Mesothelial cell of epicardium (in vitro differentiated cells): ENCODE data around the gene TMEM131L. TPM values are rescaled to one million over a fixed set of nuclear protein-coding genes. Genes with fewer than 3 reads are reported as not detected.
A peak's percentile ranks its signal among the peaks of the same experiment; 100 is the strongest.

Experiments
- DNase-seq, 2 experiments: peaks; one replicate each; pipeline ENCODE4 v3.0.0; 2021; ENCODE audit warnings: low spot score in 2 of 2; ENCODE audit not compliant: unreplicated experiment in 2 of 2
- H3K27ac Mint-ChIP-seq: 2 replicates; pipeline ENCODE4 v1.8.0; 2021; ENCODE audit warnings: mixed read lengths
- H3K27me3 Mint-ChIP-seq: 2 replicates; pipeline ENCODE4 v1.8.0; 2021; ENCODE audit warnings: low read depth, mixed read lengths
- H3K36me3 Mint-ChIP-seq: 2 replicates; pipeline ENCODE4 v1.8.0; 2021; ENCODE audit warnings: mixed read lengths
- H3K4me1 Mint-ChIP-seq: 2 replicates; pipeline ENCODE4 v1.8.0; 2021; ENCODE audit warnings: mixed read lengths
- H3K4me3 Mint-ChIP-seq: 2 replicates; pipeline ENCODE4 v1.8.0; 2021; ENCODE audit warnings: mild to moderate bottlenecking, moderate library complexity, mixed read lengths
- H3K9me3 Mint-ChIP-seq: 2 replicates; pipeline ENCODE4 v1.8.0; 2021; ENCODE audit warnings: mixed read lengths
- total RNA-seq: library from RNA; stranded (reverse); gene quantifications from 3 replicates; pipeline ENCODE4 v1.2.1, GENCODE V29; 2021
- TF ChIP-seq, protein P1 (sequence below): fragments of 200-600 bp; sonication (generic); IDR thresholded peaks from one replicate; pipeline ENCODE4 v1.5.0; 2021; ENCODE audit warnings: antibody characterized with exemption; ENCODE audit not compliant: unreplicated experiment

The TMEM131L gene
- total RNA-seq, 1 donor from 2014 or later, result 13.9 TPM

DNA sequence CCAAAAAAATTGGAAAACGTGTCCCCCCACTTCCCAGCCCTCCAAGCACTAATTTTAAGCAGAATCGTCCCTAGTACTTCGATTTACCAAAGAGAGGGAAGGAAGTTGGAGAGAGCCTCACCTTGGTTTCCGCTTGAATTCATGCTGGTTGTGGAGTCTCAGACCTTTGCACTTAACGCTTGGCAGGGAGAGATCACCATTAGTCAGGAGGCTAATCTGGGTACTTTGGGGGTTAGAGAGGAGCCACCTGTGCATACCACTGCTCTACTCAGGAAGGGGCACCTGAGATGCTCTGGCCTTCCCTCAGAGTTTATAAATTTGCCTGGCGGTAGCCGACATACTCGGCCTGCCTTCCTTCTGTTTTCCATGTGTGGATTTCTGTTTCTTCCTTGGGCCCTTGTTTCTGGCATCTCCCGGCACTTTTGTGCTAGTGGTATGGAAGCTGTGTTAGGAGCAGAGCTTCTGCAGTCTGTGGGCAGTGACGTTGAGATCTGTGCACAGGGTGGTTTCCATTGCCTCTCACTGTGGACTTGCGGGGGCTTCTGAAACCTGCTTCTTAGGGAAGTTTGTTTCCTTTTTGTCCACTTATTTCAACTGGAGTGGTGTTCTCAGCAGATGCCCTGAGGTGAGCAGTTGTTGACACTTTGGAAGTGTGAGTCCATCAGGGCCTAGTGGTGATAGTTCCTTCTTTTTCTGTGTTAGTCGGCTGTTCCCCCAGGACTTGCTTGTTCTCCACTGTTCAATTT is 104.2 kb downstream of the TMEM131L start:
- Mint-ChIP-seq H3K9me3 (no peaks in the 10 kb centered on the region), H3K36me3 (peaks cover 1% of the 10 kb centered on the region), H3K4me3 (no peak overlapping the region), H3K27me3 (no peaks in the 10 kb centered on the region), H3K4me1 (peaks cover 17% of the 10 kb centered on the region), H3K27ac (no peak overlapping the region)
- DNase-seq, result no peak
- TF ChIP-seq, protein P1, sequence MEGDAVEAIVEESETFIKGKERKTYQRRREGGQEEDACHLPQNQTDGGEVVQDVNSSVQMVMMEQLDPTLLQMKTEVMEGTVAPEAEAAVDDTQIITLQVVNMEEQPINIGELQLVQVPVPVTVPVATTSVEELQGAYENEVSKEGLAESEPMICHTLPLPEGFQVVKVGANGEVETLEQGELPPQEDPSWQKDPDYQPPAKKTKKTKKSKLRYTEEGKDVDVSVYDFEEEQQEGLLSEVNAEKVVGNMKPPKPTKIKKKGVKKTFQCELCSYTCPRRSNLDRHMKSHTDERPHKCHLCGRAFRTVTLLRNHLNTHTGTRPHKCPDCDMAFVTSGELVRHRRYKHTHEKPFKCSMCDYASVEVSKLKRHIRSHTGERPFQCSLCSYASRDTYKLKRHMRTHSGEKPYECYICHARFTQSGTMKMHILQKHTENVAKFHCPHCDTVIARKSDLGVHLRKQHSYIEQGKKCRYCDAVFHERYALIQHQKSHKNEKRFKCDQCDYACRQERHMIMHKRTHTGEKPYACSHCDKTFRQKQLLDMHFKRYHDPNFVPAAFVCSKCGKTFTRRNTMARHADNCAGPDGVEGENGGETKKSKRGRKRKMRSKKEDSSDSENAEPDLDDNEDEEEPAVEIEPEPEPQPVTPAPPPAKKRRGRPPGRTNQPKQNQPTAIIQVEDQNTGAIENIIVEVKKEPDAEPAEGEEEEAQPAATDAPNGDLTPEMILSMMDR, result no peak

DNA sequence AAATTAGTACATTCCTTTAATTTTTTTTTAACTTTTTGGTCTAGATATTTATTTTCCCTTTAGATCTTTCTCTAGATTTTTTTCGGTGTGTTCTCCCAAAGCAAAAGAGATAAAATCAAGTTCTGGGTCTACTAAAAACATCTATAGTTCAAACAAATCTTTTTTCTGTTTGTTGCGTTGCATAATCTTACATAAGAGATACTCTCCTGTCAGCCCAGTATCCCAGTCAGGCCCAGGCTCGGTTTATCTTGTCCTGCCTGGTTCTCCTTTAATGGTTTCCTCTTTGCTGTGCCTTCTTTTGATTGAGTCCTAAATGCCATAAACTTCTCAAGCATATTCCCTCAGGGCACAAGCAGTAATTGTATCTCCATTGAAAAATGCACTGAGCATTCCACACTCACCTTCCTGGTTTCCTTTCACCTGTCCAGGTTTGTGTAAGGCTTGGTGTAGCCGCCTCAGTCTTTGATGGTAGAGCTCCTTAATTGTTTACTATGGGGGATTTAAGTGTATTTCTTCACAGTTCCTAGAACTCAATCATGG is 104.9 kb downstream of the TMEM131L start:
- Mint-ChIP-seq H3K27ac (no peak overlapping the region), H3K27me3 (no peaks in the 10 kb centered on the region), H3K36me3 (peaks cover 1% of the 10 kb centered on the region), H3K4me1 (peaks cover 19% of the 10 kb centered on the region), H3K4me3 (no peak overlapping the region), H3K9me3 (no peaks in the 10 kb centered on the region)
- DNase-seq, result no peak
- TF ChIP-seq, protein P1, result no peak

DNA sequence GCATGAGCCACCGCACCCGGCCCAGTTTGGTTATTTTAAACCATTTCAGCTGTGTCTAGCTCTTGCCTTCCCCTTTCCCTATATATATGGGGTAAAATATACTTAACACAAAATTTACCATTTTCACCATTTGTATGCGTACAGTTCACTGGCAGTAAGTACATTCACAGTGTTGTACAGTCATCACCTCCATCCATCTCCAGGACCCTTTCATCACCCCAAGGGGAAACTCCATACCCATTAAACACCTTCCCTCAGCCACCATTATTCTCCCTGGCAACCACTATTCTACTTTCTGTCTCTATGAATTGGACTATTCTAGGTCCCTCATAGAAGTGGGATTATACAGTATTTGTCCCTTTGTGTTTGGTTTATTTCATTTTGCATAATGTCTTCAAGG is 106.4 kb downstream of the TMEM131L start:
- Mint-ChIP-seq H3K36me3 (no peaks in the 10 kb centered on the region), H3K27ac (no peak overlapping the region), H3K27me3 (no peaks in the 10 kb centered on the region)

DNA sequence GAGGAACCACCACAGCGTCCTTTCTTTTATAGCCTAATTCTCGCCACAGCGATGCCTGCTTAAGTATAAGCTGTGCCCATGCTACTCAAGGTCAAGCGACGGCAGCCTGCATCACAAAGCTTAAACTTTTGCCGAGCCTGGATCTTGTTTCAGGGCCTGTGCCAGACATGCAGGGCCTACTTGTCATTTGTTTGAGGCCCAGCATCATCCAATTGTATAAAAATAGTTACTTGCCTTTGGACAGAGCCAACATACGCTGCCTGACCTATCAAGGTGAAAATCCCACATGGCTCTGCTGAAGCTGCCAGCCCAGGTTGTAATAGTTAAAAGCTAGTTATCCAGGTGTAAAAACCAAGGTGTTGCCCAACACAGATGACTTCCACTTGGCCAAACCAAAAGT is 107.1 kb downstream of the TMEM131L start:
- Mint-ChIP-seq H3K4me1 (peaks cover 21% of the 10 kb centered on the region), H3K27me3 (no peaks in the 10 kb centered on the region), H3K36me3 (peaks cover 2% of the 10 kb centered on the region), H3K9me3 (no peaks in the 10 kb centered on the region), H3K27ac (no peak overlapping the region), H3K4me3 (no peak overlapping the region)
- TF ChIP-seq, protein P1, result no peak
- DNase-seq, result no peak

More for the DNA sequence above, 106.4 kb downstream of the TMEM131L start:
- Mint-ChIP-seq H3K4me3 (no peak overlapping the region), H3K4me1 (peaks cover 21% of the 10 kb centered on the region), H3K9me3 (no peaks in the 10 kb centered on the region)
- TF ChIP-seq, protein P1, result no peak
- no peak for DNase-seq

DNA sequence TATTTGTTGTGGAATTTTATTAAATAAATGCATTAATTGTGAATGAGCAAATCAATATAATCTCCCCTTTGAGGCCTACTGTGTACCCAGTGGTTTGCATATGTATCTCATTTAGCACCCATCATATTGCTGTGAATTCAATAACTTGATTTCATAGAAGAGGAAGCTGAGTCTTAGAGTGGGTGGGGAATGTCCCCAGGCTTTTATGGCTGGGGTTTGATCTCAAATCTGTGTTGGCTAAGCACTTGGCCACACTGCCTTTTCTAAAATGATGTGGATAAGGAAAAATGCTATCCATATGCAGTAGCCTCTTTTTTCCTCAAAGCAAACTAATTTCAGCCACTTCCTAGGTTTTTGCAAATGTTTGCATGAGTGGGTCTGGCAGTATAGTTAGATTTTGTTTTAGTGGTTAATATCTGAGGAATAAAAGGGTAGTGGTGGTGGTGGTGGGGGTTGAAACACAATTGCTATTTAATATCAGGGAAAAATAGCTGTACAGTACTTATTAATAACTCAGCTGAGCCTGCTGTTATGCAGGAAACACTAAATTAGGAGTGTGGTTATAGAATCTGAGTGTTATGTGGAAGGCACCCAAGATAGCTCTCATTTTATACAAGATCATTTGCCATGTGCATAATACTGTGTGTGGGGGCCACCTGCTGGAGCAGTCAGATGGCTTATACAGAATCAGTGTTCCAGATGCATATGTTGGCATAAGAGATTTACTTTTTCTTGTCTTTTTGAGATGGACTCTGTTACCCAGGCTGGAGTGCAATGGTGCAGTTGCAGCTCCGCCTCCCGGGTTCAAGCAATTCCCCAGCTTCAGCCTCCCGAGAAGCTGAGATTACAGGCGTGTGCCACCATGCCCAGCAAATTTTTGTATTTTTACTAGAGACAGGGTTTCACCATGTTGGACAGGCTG is 108.0 kb downstream of the TMEM131L start:
- Mint-ChIP-seq H3K4me3 (no peak overlapping the region), H3K4me1 (peaks cover 18% of the 10 kb centered on the region), H3K27me3 (no peaks in the 10 kb centered on the region), H3K9me3 (no peaks in the 10 kb centered on the region), H3K36me3 (peaks cover 2% of the 10 kb centered on the region), H3K27ac (no peak overlapping the region)
- no peak for DNase-seq
- TF ChIP-seq, protein P1, result peak; percentile 38
